ENCODE data around the gene LDHA. TPM values are rescaled to one million over a fixed set of nuclear protein-coding genes. Genes with fewer than 3 reads are reported as not detected.

Gene LDHA
- total and polyA plus RNA-seq, 2 of the 8 experiments (the other 6 are each of a cell fraction or from before 2014, with no cell fraction given): 443 to 486 TPM

DNA sequence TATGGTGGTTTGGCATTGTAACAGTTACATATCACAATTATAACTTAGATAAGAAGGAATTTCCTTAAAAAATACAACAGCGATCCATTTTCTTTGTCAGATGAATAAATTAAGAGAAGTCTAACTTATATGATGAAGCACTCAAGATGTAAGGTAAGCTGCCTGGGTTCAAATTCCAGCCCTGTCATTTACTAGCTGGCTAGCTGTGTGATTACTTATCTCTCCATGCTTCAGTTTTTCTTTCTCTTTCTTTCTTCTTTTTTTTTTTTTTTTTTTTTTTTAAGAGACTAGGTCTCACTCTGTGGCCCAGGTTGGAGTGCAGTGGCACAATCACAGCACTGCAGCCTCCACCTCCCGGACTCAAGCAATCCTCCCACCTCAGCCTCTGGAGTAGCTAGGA, 22.2 kb upstream of the LDHA start (continued):
- TF ChIP-seq E2F6 (IDR thresholded peaks at IDR 0.05): no peak
- TF ChIP-seq CHD1 (IDR thresholded peaks at IDR 0.05; ENCODE audit: low read depth, low read length): no peak
- no peak for TF ChIP-seq TCF12 (IDR thresholded peaks at IDR 0.05; ENCODE audit: low read depth, low read length)
